Adrenal gland (tissue), 12 donors: ENCODE measurements around the gene S100G. TPM values are rescaled to one million over a fixed set of nuclear protein-coding genes. Genes with fewer than 3 reads are reported as not detected.
A peak's percentile ranks its signal among the peaks of the same experiment; 100 is the strongest.

Experiments
- DNase-seq, 7 donors: peaks; one replicate each; pipeline ENCODE4 v3.0.0-alpha.2; 2019 to 2020
- H3K27ac ChIP-seq, 5 donors: fragments of 200-600 bp; sonication (generic) in 4 of 5; 1 replicate in 3 of 5; 2 replicates in 2 of 5; pipeline versions ENCODE4 v1.5.1 to v1.8.0; 2016 to 2020; ENCODE audit warnings: mild to moderate bottlenecking in 1 of 5
- H3K27me3 ChIP-seq: fragments of 200-600 bp; 2 replicates; pipeline ENCODE4 v1.8.0; 2021
- H3K36me3 ChIP-seq, 2 donors: fragments of 200-600 bp; replicated peaks in 1 of 2; 1 replicate in 1 of 2; 2 replicates in 1 of 2; pipeline versions ENCODE4 v1.5.1 to v1.8.0; 2018 to 2022
- H3K4me1 ChIP-seq, 2 donors: fragments of 200-600 bp; replicated peaks in 1 of 2; 1 replicate in 1 of 2; 2 replicates in 1 of 2; pipeline versions ENCODE4 v1.5.1 to v1.8.0; 2018 to 2021
- H3K4me3 ChIP-seq, 4 donors: fragments of 200-600 bp; sonication (generic) in 3 of 4; one replicate each; pipeline ENCODE4 v1.5.1; 2016 to 2018
- H3K9me3 ChIP-seq, 3 donors: fragments of 200-600 bp; sonication (generic) in 1 of 3; replicated peaks in 1 of 3; 1 replicate in 2 of 3; 2 replicates in 1 of 3; pipeline versions ENCODE4 v1.5.1 to v1.8.0; 2016 to 2021
- CTCF ChIP-seq, 6 experiments: fragments of 450-650 bp in 4 of 6; fragments of 200-600 bp in 2 of 6; sonication (generic) in 1 of 6; IDR thresholded peaks; 1 replicate in 5 of 6; 2 replicates in 1 of 6; pipeline versions ENCODE4 v1.5.1 to v1.8.0; 2016 to 2021; ENCODE audit warnings: antibody characterized with exemption in 6 of 6, mild to moderate bottlenecking in 2 of 6, moderate library complexity in 1 of 6
- POLR2A ChIP-seq, 2 donors: fragments of 450-650 bp; IDR thresholded peaks; one replicate each; pipeline ENCODE4 v1.6.1; 2017; ENCODE audit warnings: antibody characterized with exemption in 2 of 2, mild to moderate bottlenecking in 2 of 2, moderate library complexity in 1 of 2
- WGBS, 4 donors: extraction: QIAGEN DNeasy Blood & Tissue Kit in 2 of 4; methylation state at CpG; one replicate each; pipeline versions ENCODE4 v1.1.5 to v1.1.7; 2013 to 2017; 5-methylcytosine and 5-hydroxymethylcytosine counted together
- intact Hi-C, 2 donors: fragments of 100-400 bp; cut with DNase I; formaldehyde crosslinking; loops; one replicate each; pipeline versions ENCODE4 v1.14.1 to v1.15.0; 2022 to 2023
- polyA plus RNA-seq, 3 donors: library from polyadenylated mRNA; stranded (reverse); fragments of 200-250 nt in 2 of 3; fragments of 350-450 nt in 1 of 3; fragmentation: Illumina TruSeq in 1 of 3; extraction: RNeasy Lipid Tissue Mini Kit (QIAGEN cat#74804) in 1 of 3; gene quantifications; one replicate each; pipeline ENCODE4 v1.2.3, GENCODE V29; 2013 to 2014
- total RNA-seq, 9 donors: library from RNA; depleted of rRNA in 4 of 9; stranded (reverse); fragments of >200 nt in 4 of 9; fragments of 120-200 nt in 1 of 9; fragmentation: NEBNext Ultra II Directional in 1 of 9; extraction: Animal tissue kit (Norgen Biotek cat#: 25700) in 1 of 9; gene quantifications; one replicate each; pipeline versions ENCODE4 v1.1.0 to v1.2.4, GENCODE V29; 2013 to 2023
- donor health status: healthy with polysubstance abuse.
- donor health status: Bipolar disorder and iron deficiency.
- donor health status: DM: yes; HTN: yes; CAD: no.
- donor health status: DM: no; HTN: no; CAD: no.
- donor health status: DM: no; HTN: no; CAD: no.
- donor health status: DM: yes; HTN: yes; CAD: no.

Gene S100G
- total and polyA plus RNA-seq, 12 donors, result 0.33 to 0.48 TPM; not detected in 10

GRCh38 chrX:16695079-16695676, 45.2 kb downstream of the S100G start:
- intact Hi-C loops, result no loop called here
- peaks cover 3% of the 10 kb centered on the region for H3K27me3 ChIP-seq
- no peak overlapping the region for H3K4me3 ChIP-seq
- no peak overlapping the region for H3K27ac ChIP-seq
- peaks cover 0 to 12% of the 10 kb centered on the region in 2 donors for H3K4me1 ChIP-seq
- peak; percentile 45 to 84 (median 65) for DNase-seq
- peaks cover 0 to 7% of the 10 kb centered on the region in 2 donors for H3K36me3 ChIP-seq
- 44 to 56% (median 53%) methylated on average over 10 of the region's 10 CpGs for WGBS, 4 donors
- no peaks in the 10 kb centered on the region for H3K9me3 ChIP-seq
- TF ChIP-seq POLR2A (IDR thresholded peaks at IDR 0.05), result no peak
- peak; percentile 66 to 88 (median 81) for TF ChIP-seq CTCF (IDR thresholded peaks at IDR 0.05)

- intact Hi-C loops, result no loop called here
Observed at GRCh38 chrX:16696956-16697355, 47.0 kb downstream of the S100G start.

GRCh38 chrX:16699389-16699788, 49.4 kb downstream of the S100G start:
- Histone ChIP-seq H3K9me3 (no peaks in the 10 kb centered on the region), H3K4me1 (peaks cover 0 to 12% of the 10 kb centered on the region in 2 donors), H3K27me3 (no peaks in the 10 kb centered on the region), H3K36me3 (no peaks in the 10 kb centered on the region), H3K27ac (no peak overlapping the region), H3K4me3 (no peak overlapping the region)
- DNase-seq, result no peak
- 65 to 73% (median 72%) methylated on average over 6 of the region's 6 CpGs for WGBS, 4 donors
- no peak for TF ChIP-seq POLR2A (IDR thresholded peaks at IDR 0.05)
- no peak for TF ChIP-seq CTCF (IDR thresholded peaks at IDR 0.05)
- intact Hi-C loops, result no loop called here

More at GRCh38 chrX:16696956-16697355, 47.0 kb downstream of the S100G start:
- H3K27ac ChIP-seq, result peak overlapping the region in 2 of 5 donors; percentile 0 to 24
- H3K9me3 ChIP-seq, result no peaks in the 10 kb centered on the region
- H3K4me1 ChIP-seq, result peaks cover 0 to 12% of the 10 kb centered on the region in 2 donors
- H3K36me3 ChIP-seq, result peaks cover 0 to 4% of the 10 kb centered on the region in 2 donors
- no peak overlapping the region for H3K4me3 ChIP-seq
- peak in 2 of 7 donors; percentile 35 to 39 for DNase-seq
- H3K27me3 ChIP-seq, result peaks cover 3% of the 10 kb centered on the region
- no peak for TF ChIP-seq CTCF (IDR thresholded peaks at IDR 0.05)
- no peak for TF ChIP-seq POLR2A (IDR thresholded peaks at IDR 0.05)
- 0 to 48% (median 37%) methylated on average over 2 to 3 of the region's 3 CpGs for WGBS, 4 donors

- H3K27me3 ChIP-seq, result no peaks in the 10 kb centered on the region
- no peak for TF ChIP-seq CTCF (IDR thresholded peaks at IDR 0.05)
- no peak for TF ChIP-seq POLR2A (IDR thresholded peaks at IDR 0.05)
- peaks cover 0 to 12% of the 10 kb centered on the region in 2 donors for H3K4me1 ChIP-seq
- intact Hi-C loops, result no loop called here
- peak overlapping the region in 1 of 5 donors; percentile 5 for H3K27ac ChIP-seq
- no peaks in the 10 kb centered on the region for H3K36me3 ChIP-seq
- no peak overlapping the region for H3K4me3 ChIP-seq
- 44 to 57% (median 51%) methylated on average over 2 of the region's 2 CpGs for WGBS, 4 donors
- no peaks in the 10 kb centered on the region for H3K9me3 ChIP-seq
- no peak for DNase-seq
Observed at GRCh38 chrX:16700734-16701133, 50.8 kb downstream of the S100G start.
